GM19035 (cell line): ENCODE measurements around the gene CBX4.
A peak's percentile ranks its signal among the peaks of the same experiment; 100 is the strongest.

Experiments used
- ATAC-seq: cut with Tn5 transposase; IDR thresholded peaks from one replicate; pipeline ENCODE4 v1.9.1; 2021; ENCODE audit not compliant: unreplicated experiment

Gene CBX4

DNA sequence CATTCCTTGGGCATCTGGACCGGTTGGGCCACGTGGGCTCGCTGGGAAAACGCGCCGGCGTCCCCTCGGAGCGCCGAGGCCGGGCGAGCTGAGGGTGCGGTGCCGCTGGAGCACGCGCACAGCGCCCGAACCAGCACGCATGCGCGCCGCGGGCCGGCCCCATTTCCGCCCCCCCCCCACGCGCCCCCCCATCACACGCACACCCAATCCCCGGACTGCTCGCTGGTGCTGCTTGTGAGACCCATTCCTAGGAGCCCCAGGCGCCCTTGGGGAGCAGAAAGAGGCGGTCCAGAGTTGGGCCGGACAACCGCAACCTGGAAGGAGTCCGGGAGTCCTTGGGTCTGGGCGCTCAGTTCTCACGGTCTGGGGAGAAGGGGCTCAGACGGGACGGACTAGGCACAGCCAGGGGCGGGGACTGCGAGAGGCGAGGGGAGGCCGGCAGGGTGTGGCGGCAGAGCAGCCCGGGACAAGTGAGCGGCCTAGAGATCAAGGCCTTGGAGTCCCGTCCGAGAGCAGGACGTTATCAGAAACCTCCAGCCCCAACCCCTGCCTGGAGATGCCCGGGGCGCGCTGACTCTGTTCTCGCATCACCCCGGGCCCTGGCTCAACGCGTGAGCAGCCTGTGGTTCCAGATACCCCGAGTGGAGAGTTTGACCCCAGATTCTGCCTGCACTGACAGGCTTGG lies 36.4 kb downstream of the CBX4 start:
- ATAC-seq, result no peak

GRCh38 chr17:79802039-79802735 lies 37.1 kb downstream of the CBX4 start:
- ATAC-seq, result no peak

GRCh38 chr17:79801156-79802038 lies 37.8 kb downstream of the CBX4 start:
- ATAC-seq, result no peak

- ATAC-seq, result no peak
These were observed 38.7 kb downstream of the CBX4 start for GRCh38 chr17:79800325-79801155.

DNA sequence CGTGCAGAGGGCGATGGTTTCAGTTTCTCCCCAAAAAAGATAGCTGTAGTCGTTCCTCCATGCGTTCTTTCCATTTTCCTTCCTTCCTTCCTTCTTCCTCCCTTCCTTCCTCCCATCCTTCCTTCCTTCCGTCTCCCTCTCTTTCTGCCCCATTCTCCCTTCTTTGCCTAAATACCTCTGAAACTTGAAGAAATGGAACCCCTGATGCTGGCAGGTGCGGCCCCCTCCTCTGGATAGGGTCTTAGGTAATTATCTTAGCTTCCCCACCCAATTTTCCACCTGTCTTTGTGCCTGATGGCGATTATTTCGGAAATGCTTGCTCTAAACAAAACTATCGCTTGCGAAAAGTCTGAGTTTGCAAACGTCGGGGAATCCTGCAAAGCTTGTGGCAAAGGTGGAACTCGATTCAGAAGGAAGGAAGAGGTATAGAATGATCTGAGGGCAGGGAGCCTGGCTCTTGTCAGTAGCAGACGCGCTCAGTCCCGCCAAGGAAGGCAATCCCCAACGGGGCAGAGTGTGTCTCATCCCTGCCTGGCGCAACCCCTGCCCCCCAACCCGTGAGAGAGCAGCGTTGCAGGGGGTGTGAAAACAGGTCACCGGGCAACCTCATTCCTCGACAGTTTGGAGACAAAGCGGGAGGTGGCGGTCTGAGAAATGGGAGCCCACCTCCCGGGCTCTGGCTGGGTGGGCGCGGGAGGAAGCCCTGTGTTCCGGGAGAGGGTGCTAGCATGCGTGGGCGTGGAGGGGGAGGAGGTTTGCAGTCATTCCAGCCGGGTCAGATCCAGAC lies 39.5 kb downstream of the CBX4 start:
- no peak for ATAC-seq

DNA sequence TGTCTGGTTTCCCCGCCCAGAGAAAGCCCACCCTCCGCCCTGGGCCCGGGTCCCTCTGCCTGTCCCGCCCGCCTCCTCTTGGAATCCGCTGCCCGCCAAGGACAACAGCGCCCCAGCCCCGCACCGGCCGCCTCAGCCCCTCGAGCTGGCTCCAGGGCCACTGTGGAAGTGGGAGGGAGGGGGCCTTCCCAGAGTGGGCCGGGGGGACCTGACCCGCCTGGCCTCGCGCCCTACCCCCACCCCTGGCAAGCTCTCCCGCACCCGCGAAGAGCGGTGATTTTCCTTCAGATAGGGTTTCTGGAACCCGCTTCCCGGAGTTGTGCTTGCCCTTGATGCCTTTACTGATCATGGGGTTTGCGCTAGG lies 40.1 kb downstream of the CBX4 start:
- ATAC-seq, result no peak

DNA sequence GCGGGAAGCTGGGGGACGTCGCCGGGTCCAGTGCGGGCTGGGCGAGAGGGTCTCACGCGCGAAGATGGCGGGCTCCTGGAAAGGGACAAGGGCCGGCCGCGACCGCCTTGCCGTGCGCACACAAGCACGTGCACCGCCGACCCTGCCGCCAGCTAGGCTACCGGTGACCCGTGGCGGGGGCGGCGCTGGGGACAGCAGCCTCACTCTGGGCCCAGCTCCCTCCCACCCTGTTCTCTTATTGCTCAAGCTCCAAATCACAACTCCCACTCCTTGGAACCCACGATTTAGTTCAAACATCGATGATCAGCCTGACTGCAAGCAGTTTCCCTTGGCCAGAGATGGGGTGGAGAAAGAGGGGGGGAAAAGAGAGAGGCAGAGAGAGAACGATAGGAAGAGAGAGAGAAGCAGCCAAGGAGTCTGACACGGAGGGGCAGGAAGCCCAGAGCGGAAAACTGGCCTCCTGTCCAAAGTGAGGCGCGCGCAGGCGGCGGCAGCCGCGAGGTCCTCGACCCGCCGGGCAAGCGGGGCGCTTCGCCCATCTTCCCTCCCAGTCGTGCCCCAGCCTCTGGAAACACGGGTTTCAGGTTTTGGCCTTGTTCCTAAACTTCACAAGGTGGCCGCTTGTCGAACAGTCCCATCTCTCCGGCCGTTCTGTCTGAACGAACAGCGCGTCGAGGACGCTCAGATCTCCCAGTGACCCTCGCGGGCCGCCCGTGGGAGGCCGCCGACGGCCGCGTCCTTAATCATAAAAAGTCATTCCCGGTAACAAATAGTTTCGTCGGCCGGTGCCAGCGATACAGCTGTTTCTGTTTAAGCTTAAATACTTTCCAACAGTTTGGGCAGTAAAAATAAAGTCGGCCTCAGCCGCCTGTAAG lies 40.7 kb downstream of the CBX4 start:
- ATAC-seq, result no peak

DNA sequence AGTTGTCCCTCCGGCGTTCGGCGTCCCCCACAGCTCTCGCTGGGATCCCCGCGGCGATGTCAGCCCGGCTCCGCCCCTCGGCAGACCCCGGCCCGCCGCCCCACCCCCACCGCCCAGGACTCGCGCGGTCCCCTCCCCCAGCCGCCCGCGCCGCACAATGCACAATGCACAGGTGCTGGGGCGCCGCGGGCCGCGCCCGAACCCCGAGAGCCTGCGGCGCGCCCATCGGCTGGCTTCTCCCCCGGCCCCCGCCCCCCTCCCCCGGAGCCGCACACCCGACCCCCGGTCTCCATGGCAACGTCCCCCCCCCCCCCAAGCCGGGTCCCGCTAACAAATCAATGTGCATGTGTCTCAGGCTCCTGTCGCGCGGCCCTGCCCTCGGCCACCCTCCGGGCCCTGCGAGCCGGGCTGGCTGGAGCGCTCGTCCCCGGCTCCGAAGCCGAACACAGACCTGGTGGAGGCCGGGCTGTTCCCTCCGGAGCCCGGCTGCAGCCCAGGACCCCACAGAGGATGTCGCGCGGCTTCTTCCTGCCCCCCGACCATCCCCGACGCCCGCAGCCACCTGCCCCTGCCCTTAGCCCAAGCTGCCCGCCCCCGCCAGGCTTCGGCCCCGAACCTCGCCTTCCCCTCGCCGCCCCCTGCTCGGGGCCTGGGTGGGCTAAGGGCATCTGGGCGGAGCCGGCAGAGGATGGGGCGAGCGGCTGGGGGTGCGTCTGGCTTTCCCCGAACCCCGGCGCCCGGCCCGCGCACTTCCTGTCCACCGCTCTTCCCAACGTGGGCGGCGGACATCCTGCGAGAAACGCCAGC lies 41.5 kb downstream of the CBX4 start:
- peak; percentile 15 for ATAC-seq

GRCh38 chr17:79796763-79797491 lies 42.3 kb downstream of the CBX4 start, which contains the start of gene CBX8:
CBX8 (minus strand) TSS chr17:79797077; CDS start chr17:79796998, 79 bp downstream.
- peak; percentile 82 for ATAC-seq

GRCh38 chr17:79796444-79796762 lies 42.8 kb downstream of the CBX4 start:
- no peak for ATAC-seq

- ATAC-seq, result no peak
These were observed 43.3 kb downstream of the CBX4 start for GRCh38 chr17:79795795-79796443.

DNA sequence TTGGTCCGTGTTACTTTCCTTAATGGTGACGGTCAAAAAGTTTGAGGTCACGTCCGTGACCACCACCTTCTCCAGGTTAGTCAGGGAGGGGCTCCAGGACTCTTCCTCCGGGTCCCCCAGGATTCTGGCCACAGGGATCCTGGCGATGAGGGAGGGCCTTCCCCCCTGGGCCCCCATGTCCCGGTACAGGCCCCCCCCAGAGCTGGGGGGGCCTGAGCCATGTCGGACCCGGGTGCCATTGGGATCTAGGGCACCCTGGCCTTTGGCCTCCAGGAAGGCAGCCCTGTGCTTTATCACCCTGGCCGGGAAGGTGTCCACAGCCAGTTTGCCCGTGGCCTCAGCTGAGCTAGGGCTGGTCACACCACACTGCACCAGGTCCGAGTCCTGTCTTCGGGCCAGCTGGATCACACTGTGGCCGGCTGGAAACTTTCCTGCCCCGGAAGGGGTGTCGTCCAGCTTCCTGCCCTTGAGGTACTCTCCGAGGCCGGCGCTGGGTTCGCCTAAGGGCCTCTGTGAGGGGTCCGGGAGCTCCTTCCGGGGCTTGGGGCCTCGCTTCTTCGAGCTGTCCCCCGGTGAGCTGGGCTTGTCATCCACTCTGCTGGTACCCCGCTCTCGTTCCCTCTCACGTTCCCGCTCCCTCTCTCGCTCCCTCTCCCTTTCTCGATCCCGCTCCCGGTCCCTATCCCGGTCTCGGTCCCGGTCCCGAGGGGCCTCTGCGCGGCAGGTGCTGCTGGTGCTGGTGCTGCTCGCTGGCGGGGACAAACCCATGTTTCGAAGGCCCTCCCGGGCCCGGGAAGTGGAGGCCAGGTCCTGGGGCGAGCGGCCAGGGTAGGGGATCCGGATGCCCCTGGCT lies 44.4 kb downstream of the CBX4 start:
- no peak for ATAC-seq

DNA sequence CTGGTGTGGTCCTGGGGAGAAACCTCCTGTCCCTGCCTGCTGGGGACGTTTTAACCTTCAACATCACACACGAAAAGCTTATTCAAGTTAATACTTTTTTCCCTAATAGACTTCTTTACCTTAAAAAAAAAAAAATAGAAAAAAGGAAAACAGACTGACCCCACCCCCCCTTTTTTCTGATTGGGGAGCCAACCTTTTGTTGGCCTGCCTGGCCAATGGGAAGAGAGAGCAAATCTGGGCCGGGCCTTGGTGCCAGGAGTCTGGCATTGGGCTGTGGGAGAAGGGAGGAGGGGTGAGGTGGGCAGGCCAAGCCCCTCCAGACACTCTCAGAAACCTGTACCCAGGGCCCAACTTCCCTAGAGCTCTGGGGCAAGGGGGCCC lies 45.3 kb downstream of the CBX4 start:
- ATAC-seq, result no peak

DNA sequence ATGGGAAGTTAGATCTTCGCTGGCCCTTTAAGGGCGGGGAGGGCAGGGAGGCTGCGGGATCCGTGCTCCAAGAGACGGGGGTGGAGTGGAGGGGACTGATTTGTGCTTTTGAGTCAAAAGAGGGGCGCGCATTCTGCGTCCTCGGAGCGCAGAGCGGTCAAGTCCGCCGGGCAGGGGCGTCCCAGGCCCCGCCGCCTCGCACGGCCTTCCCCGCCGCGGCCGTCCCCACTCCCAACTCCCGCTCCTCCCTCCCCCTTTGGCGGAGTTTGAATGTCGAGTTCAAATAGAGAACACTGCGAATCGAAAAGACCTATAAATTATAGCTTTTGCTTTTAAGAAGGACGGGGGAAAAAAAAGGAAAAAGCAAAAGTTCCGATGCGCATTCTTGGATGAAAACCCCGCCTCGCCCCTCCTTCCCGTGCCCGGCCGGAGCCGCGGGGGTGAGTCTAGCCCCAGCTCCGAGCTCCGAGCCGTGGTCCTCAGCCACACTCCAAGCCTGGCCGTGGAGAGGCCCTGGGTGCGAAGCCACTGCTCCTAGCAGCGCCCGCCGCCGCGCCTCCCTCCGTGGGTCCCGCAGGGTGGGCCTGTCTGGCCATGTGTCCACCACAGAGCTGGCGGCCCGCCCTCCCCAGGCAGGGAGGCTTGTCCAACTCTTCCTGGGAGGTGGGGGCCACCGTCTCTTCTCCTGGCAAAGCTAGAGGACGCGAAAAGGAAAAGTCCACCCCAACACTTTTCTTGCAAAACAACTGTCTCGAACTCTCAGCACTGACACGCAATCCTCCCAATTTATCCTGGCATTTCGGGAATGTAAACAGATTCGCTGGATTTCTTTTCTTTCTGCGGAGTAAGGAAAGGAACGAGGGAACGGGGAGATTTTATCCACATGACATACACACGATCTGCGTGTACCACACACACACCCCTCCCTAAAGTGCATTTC lies 46.0 kb downstream of the CBX4 start:
- ATAC-seq, result no peak

GRCh38 chr17:79792341-79792871 lies 46.8 kb downstream of the CBX4 start:
- ATAC-seq, result no peak
